Ascending aorta (tissue), 2 donors: ENCODE results near the gene SLC35E2B. TPM values are rescaled to one million over a fixed set of nuclear protein-coding genes. Genes with fewer than 3 reads are reported as not detected.

ENCODE experiments used
- DNase-seq, 2 donors: peaks; one replicate each; pipeline ENCODE4 v3.0.0-alpha.2; 2019; ENCODE audit warnings: low spot score in 2 of 2
- H3K27ac ChIP-seq, 2 donors: fragments of 200-600 bp; sonication (generic); one replicate each; pipeline ENCODE4 v1.5.1; 2016 to 2017; ENCODE audit warnings: mild to moderate bottlenecking in 1 of 2
- H3K27me3 ChIP-seq: fragments of 200-600 bp; sonication (generic); one replicate; pipeline ENCODE4 v1.5.1; 2017
- H3K36me3 ChIP-seq, 2 donors: fragments of 200-600 bp; sonication (generic); one replicate each; pipeline ENCODE4 v1.5.1; 2016
- H3K4me1 ChIP-seq, 2 donors: fragments of 200-600 bp; sonication (generic); one replicate each; pipeline ENCODE4 v1.5.1; 2016 to 2017; ENCODE audit warnings: mild to moderate bottlenecking in 1 of 2
- H3K4me3 ChIP-seq, 2 donors: fragments of 200-600 bp; sonication (generic); one replicate each; pipeline ENCODE4 v1.5.1; 2016 to 2017; ENCODE audit warnings: mild to moderate bottlenecking in 1 of 2
- H3K9me3 ChIP-seq, 2 donors: fragments of 200-600 bp; sonication (generic); one replicate each; pipeline ENCODE4 v1.5.1; 2016
- CTCF ChIP-seq, 3 experiments: fragments of 200-600 bp in 2 of 3; fragments of 450-650 bp in 1 of 3; sonication (generic) in 2 of 3; IDR thresholded peaks; one replicate each; pipeline ENCODE4 v1.5.1; 2016 to 2019; ENCODE audit warnings: antibody characterized with exemption in 3 of 3, mild to moderate bottlenecking in 1 of 3, moderate library complexity in 1 of 3
- intact Hi-C: fragments of 100-400 bp; cut with DNase I; formaldehyde crosslinking; loops from one replicate; pipeline ENCODE4 v1.15.1; 2023
- total RNA-seq: library from RNA; depleted of rRNA; stranded (reverse); fragments of >200 nt; gene quantifications from one replicate; pipeline ENCODE4 v1.1.0, GENCODE V29; 2016

The SLC35E2B gene
- total RNA-seq, 1 donor from 2014 or later: 43.7 TPM

DNA sequence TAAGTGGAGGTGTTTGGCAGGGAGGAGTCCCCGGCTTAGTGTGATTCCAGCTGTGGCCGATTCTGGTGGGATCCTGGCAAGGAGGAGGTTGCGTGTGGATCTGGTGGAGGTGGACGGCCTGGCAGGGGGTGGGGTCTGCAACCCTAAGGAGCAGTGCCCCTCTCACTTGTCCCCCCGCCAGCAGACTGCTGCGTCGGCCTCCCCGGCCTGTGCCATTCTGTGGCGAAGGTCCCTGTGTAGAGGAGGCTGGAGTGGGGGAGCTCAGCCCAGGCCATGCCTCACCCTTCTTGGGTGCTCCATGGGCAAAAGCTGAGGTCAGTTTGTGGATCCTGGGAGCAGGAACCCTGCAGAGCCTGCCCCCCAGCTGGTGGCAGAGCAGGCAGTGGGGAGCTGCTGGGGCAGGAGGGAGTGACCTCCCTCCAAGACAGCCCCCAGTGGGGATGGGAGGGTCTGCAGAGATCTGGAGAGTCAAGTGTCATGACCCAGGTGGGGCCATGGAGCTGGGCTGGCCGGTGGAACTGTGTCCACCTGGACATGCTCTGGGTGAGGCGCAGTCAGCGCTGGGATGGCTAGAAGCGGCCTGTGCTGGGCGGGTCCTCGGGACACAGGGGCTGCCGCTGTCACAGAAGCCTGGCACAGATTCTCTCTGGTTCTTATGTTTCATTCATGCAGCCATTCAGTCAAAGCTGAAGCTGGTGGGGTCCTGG, 72.0 kb downstream of the SLC35E2B start:
- DNase-seq: no peak
- Histone ChIP-seq H3K27me3 (no peaks in the 10 kb centered on the region), H3K4me1 (peaks cover 4 to 10% of the 10 kb centered on the region in 2 donors), H3K9me3 (no peaks in the 10 kb centered on the region), H3K4me3 (no peak overlapping the region), H3K27ac (no peak overlapping the region), H3K36me3 (peaks cover 0 to 14% of the 10 kb centered on the region in 2 donors)
- intact Hi-C loops: no loop called here
- no peak for TF ChIP-seq CTCF (IDR thresholded peaks at IDR 0.05)

GRCh38 chr1:1619917-1620361, 72.7 kb downstream of the SLC35E2B start:
- H3K9me3 ChIP-seq: no peaks in the 10 kb centered on the region
- DNase-seq: no peak
- no peak overlapping the region for H3K27ac ChIP-seq
- H3K4me3 ChIP-seq: no peak overlapping the region
- no peaks in the 10 kb centered on the region for H3K27me3 ChIP-seq
- peaks cover 0 to 14% of the 10 kb centered on the region in 2 donors for H3K36me3 ChIP-seq
- no peak for TF ChIP-seq CTCF (IDR thresholded peaks at IDR 0.05)
- intact Hi-C loops: loop anchor here (5.0 to 10.0 kb wide), 3 partner anchors 37 to 287 kb away; partner anchors contain the start of genes CDK11B and MRPL20
- H3K4me1 ChIP-seq: peaks cover 4 to 10% of the 10 kb centered on the region in 2 donors

- no peak for TF ChIP-seq CTCF (IDR thresholded peaks at IDR 0.05)
- no peaks in the 10 kb centered on the region for H3K9me3 ChIP-seq
- DNase-seq: no peak
- no peaks in the 10 kb centered on the region for H3K27me3 ChIP-seq
- H3K36me3 ChIP-seq: peaks cover 0 to 6% of the 10 kb centered on the region in 2 donors
- no peak overlapping the region for H3K27ac ChIP-seq
- H3K4me3 ChIP-seq: no peak overlapping the region
- H3K4me1 ChIP-seq: peaks cover 15 to 24% of the 10 kb centered on the region in 2 donors
- intact Hi-C loops: loop anchor here (5.0 to 10.0 kb wide), 3 partner anchors 39 to 289 kb away; partner anchors contain the start of genes CDK11B and MRPL20
Measured at GRCh38 chr1:1618396-1619068, 74.1 kb downstream of the SLC35E2B start.

DNA sequence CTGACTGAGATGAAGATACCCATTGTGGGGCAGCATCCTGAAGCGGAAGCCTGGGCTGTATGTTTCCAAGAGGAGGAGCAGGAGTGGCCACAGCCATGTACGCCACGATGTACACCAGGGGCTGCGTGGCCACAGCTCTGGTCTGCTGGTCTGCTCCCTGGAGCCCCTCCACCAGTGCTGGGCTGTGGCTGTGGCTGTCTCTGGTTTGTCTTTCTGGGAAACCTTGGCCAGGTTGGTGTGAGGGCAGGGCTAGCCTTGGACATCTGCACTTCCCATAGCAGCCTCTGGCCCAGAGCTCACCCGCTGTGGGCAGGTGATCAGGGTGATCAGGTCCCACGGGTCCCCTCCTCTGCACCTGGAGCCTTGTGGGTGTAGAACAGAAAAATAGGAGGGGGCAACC, 74.7 kb downstream of the SLC35E2B start:
- H3K27ac ChIP-seq: no peak overlapping the region
- intact Hi-C loops: loop anchor here (5.0 to 10.0 kb wide), 3 partner anchors 39 to 289 kb away; partner anchors contain the start of genes CDK11B and MRPL20
- H3K9me3 ChIP-seq: no peaks in the 10 kb centered on the region
- H3K36me3 ChIP-seq: peaks cover 0 to 6% of the 10 kb centered on the region in 2 donors
- no peak overlapping the region for H3K4me3 ChIP-seq
- H3K4me1 ChIP-seq: peaks cover 15 to 25% of the 10 kb centered on the region in 2 donors
- H3K27me3 ChIP-seq: no peaks in the 10 kb centered on the region
- no peak for TF ChIP-seq CTCF (IDR thresholded peaks at IDR 0.05)
- DNase-seq: no peak

- no peak for DNase-seq
- Histone ChIP-seq H3K4me3 (no peak overlapping the region), H3K27me3 (no peaks in the 10 kb centered on the region), H3K27ac (no peak overlapping the region), H3K4me1 (peaks cover 15 to 25% of the 10 kb centered on the region in 2 donors), H3K36me3 (peaks cover 0 to 6% of the 10 kb centered on the region in 2 donors), H3K9me3 (no peaks in the 10 kb centered on the region)
- no peak for TF ChIP-seq CTCF (IDR thresholded peaks at IDR 0.05)
- intact Hi-C loops: loop anchor here (5.0 to 10.0 kb wide), 3 partner anchors 40 to 290 kb away; partner anchors contain the start of genes CDK11B and MRPL20
Measured at GRCh38 chr1:1617516-1617915, 75.1 kb downstream of the SLC35E2B start.
